ENCODE results near the gene HDGFL3.

The HDGFL3 gene

DNA sequence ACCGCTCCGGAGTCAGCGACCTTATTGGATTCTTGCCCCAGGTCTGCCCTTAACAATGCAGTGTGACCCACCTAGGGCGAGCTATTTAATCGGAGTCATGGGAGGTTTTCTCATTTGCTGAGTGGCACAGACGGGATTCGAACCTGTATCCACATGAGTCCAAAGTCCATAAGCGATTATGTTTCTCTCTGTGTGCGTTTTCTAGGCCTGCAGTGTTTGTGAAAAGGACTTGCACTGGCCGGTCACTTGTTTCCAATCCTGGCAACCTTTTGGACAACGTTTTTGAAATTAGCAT is 691 bp upstream of the HDGFL3 start:
- Histone ChIP-seq H4K91ac (ENCODE audit: low read length) (peak overlapping the region; percentile 82), H3K4me1 (ENCODE audit: control insufficient read depth, insufficient read depth, low read depth, low read length) (peaks cover 3% of the 10 kb centered on the region), H3K36me3 (ENCODE audit: control insufficient read depth in 1 of 2, insufficient read depth in 2 of 2, low read depth in 1 of 2, low read length in 2 of 2) (no peaks in the 10 kb centered on the region), H2AFZ (ENCODE audit: low read depth, low read length) (peak overlapping the region; percentile 93), H2BK5ac (ENCODE audit: low read depth, low read length, poor library complexity, severe bottlenecking) (peak overlapping the region; percentile 58), H2BK120ac (ENCODE audit: low read depth, low read length) (peak overlapping the region; percentile 71), H3K4me3 (ENCODE audit: insufficient read depth in 1 of 2, low read depth in 1 of 2, low read length in 2 of 2) (peak overlapping the region; percentile 81 to 85), H4K8ac (ENCODE audit: low read length) (peak overlapping the region; percentile 97), H3K9me3 (ENCODE audit: control insufficient read depth, low read length) (no peaks in the 10 kb centered on the region), H3K4me2 (ENCODE audit: low read length, poor library complexity, severe bottlenecking) (peak overlapping the region; percentile 73), H2BK12ac (ENCODE audit: low read length in 2 of 2) (peak overlapping the region in 1 of 2 experiments; percentile 74), H3K4ac (ENCODE audit: low read depth in 1 of 2, low read length in 2 of 2) (peak overlapping the region; percentile 35 to 84), H2BK15ac (ENCODE audit: low read depth, poor library complexity, severe bottlenecking) (peak overlapping the region; percentile 26), H3K27me3 (ENCODE audit: control insufficient read depth in 1 of 2, insufficient read depth in 1 of 2, low read length in 2 of 2) (no peaks in the 10 kb centered on the region), H3K23ac (ENCODE audit: low read length in 2 of 2) (peak overlapping the region in 1 of 2 experiments; percentile 32), H2AK5ac (ENCODE audit: low read length, severe bottlenecking) (no peak overlapping the region), H3K79me1 (replicated peaks; ENCODE audit: low read length, poor library complexity, severe bottlenecking) (no peaks in the 10 kb centered on the region), H3K9ac (ENCODE audit: low read length) (peak overlapping the region; percentile 82), H3K18ac (ENCODE audit: low read depth in 1 of 2, low read length in 2 of 2) (peak overlapping the region; percentile 91 to 98), H3K14ac (ENCODE audit: low read length in 2 of 2) (peak overlapping the region in 1 of 2 experiments; percentile 72), H3K27ac (ENCODE audit: low read length, poor library complexity, severe bottlenecking) (no peak overlapping the region)
- 19% methylated on average over 10 of the region's 11 CpGs for WGBS
- no peak for DNase-seq

- Histone ChIP-seq H3K27me3 (ENCODE audit: control insufficient read depth in 1 of 2, insufficient read depth in 1 of 2, low read length in 2 of 2) (no peaks in the 10 kb centered on the region), H3K4me2 (ENCODE audit: low read length, poor library complexity, severe bottlenecking) (peak overlapping the region; percentile 92), H2BK120ac (ENCODE audit: low read depth, low read length) (peak overlapping the region; percentile 89), H3K79me1 (replicated peaks; ENCODE audit: low read length, poor library complexity, severe bottlenecking) (no peaks in the 10 kb centered on the region), H2AFZ (ENCODE audit: low read depth, low read length) (peak overlapping the region; percentile 78), H3K14ac (ENCODE audit: low read length in 2 of 2) (peak overlapping the region; percentile 68 to 74), H2BK15ac (ENCODE audit: low read depth, poor library complexity, severe bottlenecking) (peak overlapping the region; percentile 90), H3K4ac (ENCODE audit: low read depth in 1 of 2, low read length in 2 of 2) (peak overlapping the region; percentile 71 to 91), H3K4me3 (ENCODE audit: insufficient read depth in 1 of 2, low read depth in 1 of 2, low read length in 2 of 2) (peak overlapping the region; percentile 85 to 88), H3K36me3 (ENCODE audit: control insufficient read depth in 1 of 2, insufficient read depth in 2 of 2, low read depth in 1 of 2, low read length in 2 of 2) (no peaks in the 10 kb centered on the region), H3K4me1 (ENCODE audit: control insufficient read depth, insufficient read depth, low read depth, low read length) (peaks cover 3% of the 10 kb centered on the region), H4K8ac (ENCODE audit: low read length) (peak overlapping the region; percentile 85), H3K27ac (ENCODE audit: low read length, poor library complexity, severe bottlenecking) (no peak overlapping the region), H3K23ac (ENCODE audit: low read length in 2 of 2) (peak overlapping the region; percentile 13 to 23), H3K18ac (ENCODE audit: low read depth in 1 of 2, low read length in 2 of 2) (peak overlapping the region; percentile 84 to 97), H2AK5ac (ENCODE audit: low read length, severe bottlenecking) (no peak overlapping the region), H2BK12ac (ENCODE audit: low read length in 2 of 2) (peak overlapping the region in 1 of 2 experiments; percentile 80), H4K91ac (ENCODE audit: low read length) (peak overlapping the region; percentile 86), H2BK5ac (ENCODE audit: low read depth, low read length, poor library complexity, severe bottlenecking) (peak overlapping the region; percentile 9), H3K9ac (ENCODE audit: low read length) (peak overlapping the region; percentile 92), H3K9me3 (ENCODE audit: control insufficient read depth, low read length) (no peaks in the 10 kb centered on the region)
- peak; percentile 49 for DNase-seq
- under 1% methylated on average over 44 of the region's 93 CpGs for WGBS
Measured at GRCh38 chr15:83207009-83207659, 489 bp downstream of the HDGFL3 start.

DNA sequence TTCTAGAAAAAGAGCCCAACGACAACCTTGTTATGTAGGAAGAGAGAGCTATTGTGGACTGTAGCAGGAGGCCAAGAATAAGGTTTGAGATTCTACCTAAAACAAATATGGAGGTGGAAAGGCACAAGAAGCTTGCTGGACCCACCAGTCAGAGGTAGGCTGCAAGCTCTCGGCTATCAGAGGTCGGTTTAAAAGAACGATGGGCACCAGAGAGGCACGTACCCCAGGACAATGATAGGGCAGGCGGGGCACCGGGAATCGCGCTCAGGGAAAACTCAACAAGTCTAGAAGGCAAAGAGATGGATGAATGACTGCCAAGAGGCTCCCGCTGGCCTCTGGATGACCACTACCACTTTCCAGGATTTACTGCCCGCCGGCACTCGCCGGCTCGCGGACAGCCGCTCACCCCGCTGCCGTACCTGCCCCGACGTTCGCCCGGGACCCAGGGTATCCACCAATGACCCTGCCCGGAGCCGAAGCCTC is 1.1 kb downstream of the HDGFL3 start:
- Histone ChIP-seq H3K18ac (ENCODE audit: low read depth in 1 of 2, low read length in 2 of 2) (peak overlapping the region; percentile 84 to 97), H3K4me3 (ENCODE audit: insufficient read depth in 1 of 2, low read depth in 1 of 2, low read length in 2 of 2) (peak overlapping the region; percentile 85 to 88), H3K36me3 (ENCODE audit: control insufficient read depth in 1 of 2, insufficient read depth in 2 of 2, low read depth in 1 of 2, low read length in 2 of 2) (no peaks in the 10 kb centered on the region), H3K4me2 (ENCODE audit: low read length, poor library complexity, severe bottlenecking) (peak overlapping the region; percentile 92), H3K14ac (ENCODE audit: low read length in 2 of 2) (peak overlapping the region in 1 of 2 experiments; percentile 68), H3K9me3 (ENCODE audit: control insufficient read depth, low read length) (no peaks in the 10 kb centered on the region), H2BK5ac (ENCODE audit: low read depth, low read length, poor library complexity, severe bottlenecking) (peak overlapping the region; percentile 9), H3K4ac (ENCODE audit: low read depth in 1 of 2, low read length in 2 of 2) (peak overlapping the region; percentile 71 to 91), H2AK5ac (ENCODE audit: low read length, severe bottlenecking) (no peak overlapping the region), H3K4me1 (ENCODE audit: control insufficient read depth, insufficient read depth, low read depth, low read length) (peaks cover 3% of the 10 kb centered on the region), H2BK120ac (ENCODE audit: low read depth, low read length) (peak overlapping the region; percentile 61), H3K27ac (ENCODE audit: low read length, poor library complexity, severe bottlenecking) (peak overlapping the region; percentile 66), H3K23ac (ENCODE audit: low read length in 2 of 2) (peak overlapping the region; percentile 13 to 14), H2BK15ac (ENCODE audit: low read depth, poor library complexity, severe bottlenecking) (peak overlapping the region; percentile 90), H3K79me1 (replicated peaks; ENCODE audit: low read length, poor library complexity, severe bottlenecking) (no peaks in the 10 kb centered on the region), H4K91ac (ENCODE audit: low read length) (peak overlapping the region; percentile 86), H4K8ac (ENCODE audit: low read length) (peak overlapping the region; percentile 85), H2AFZ (ENCODE audit: low read depth, low read length) (peak overlapping the region; percentile 78), H2BK12ac (ENCODE audit: low read length in 2 of 2) (peak overlapping the region in 1 of 2 experiments; percentile 80), H3K9ac (ENCODE audit: low read length) (peak overlapping the region; percentile 92), H3K27me3 (ENCODE audit: control insufficient read depth in 1 of 2, insufficient read depth in 1 of 2, low read length in 2 of 2) (no peaks in the 10 kb centered on the region)
- DNase-seq = peak; percentile 37
- WGBS = 1% methylated on average over 24 of the region's 25 CpGs

DNA sequence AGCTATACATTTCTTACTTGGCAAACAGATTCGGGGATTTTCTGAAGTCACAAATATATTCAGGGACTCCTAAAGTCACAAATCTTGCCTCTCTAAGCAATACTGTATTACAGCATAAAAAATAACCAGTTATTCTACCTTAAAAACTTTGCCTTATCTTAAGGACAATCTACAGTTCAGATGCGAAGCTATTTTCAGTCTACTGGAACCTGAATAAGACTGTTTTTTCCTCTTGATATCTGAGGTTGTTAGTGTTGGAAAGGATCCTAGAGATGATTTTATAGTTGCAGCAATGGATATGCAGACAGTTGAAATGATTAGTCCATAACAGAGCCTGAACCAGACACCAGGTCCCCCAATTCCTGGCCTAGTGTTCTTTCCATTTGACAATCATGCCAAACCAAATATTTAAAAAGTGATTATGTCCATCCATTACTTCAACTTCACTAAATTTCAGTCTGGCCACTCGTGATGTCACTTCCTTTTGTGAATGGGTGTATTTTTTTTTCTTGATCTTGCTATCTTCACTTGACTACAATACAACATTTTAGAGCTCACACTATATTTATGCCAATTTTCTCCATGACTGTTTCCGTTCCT is 1.8 kb downstream of the HDGFL3 start:
- H4K8ac ChIP-seq (ENCODE audit: low read length) = no peak overlapping the region
- WGBS = 43% methylated on average over 4 of the region's 4 CpGs

More for the DNA sequence above, 1.8 kb downstream of the HDGFL3 start:
- no peaks in the 10 kb centered on the region for H3K27me3 ChIP-seq (ENCODE audit: control insufficient read depth in 1 of 2, insufficient read depth in 1 of 2, low read length in 2 of 2)
- H3K18ac ChIP-seq (ENCODE audit: low read depth in 1 of 2, low read length in 2 of 2) = no peak overlapping the region
- no peak overlapping the region for H3K14ac ChIP-seq (ENCODE audit: low read length in 2 of 2)
- H3K4me2 ChIP-seq (ENCODE audit: low read length, poor library complexity, severe bottlenecking) = peak overlapping the region; percentile 57
- H3K4me3 ChIP-seq (ENCODE audit: insufficient read depth in 1 of 2, low read depth in 1 of 2, low read length in 2 of 2) = peak overlapping the region in 1 of 2 experiments; percentile 88
- no peaks in the 10 kb centered on the region for H3K79me1 ChIP-seq (replicated peaks; ENCODE audit: low read length, poor library complexity, severe bottlenecking)
- H3K23ac ChIP-seq (ENCODE audit: low read length in 2 of 2) = no peak overlapping the region
- peak overlapping the region; percentile 92 for H3K9ac ChIP-seq (ENCODE audit: low read length)
- no peak overlapping the region for H3K4ac ChIP-seq (ENCODE audit: low read depth in 1 of 2, low read length in 2 of 2)
- peaks cover 3% of the 10 kb centered on the region for H3K4me1 ChIP-seq (ENCODE audit: control insufficient read depth, insufficient read depth, low read depth, low read length)
- no peaks in the 10 kb centered on the region for H3K36me3 ChIP-seq (ENCODE audit: control insufficient read depth in 1 of 2, insufficient read depth in 2 of 2, low read depth in 1 of 2, low read length in 2 of 2)
- H3K9me3 ChIP-seq (ENCODE audit: control insufficient read depth, low read length) = no peaks in the 10 kb centered on the region
- H2AK5ac ChIP-seq (ENCODE audit: low read length, severe bottlenecking) = no peak overlapping the region
- H2BK12ac ChIP-seq (ENCODE audit: low read length in 2 of 2) = no peak overlapping the region
- no peak overlapping the region for H2AFZ ChIP-seq (ENCODE audit: low read depth, low read length)
- H4K91ac ChIP-seq (ENCODE audit: low read length) = no peak overlapping the region
- H2BK5ac ChIP-seq (ENCODE audit: low read depth, low read length, poor library complexity, severe bottlenecking) = no peak overlapping the region
- H3K27ac ChIP-seq (ENCODE audit: low read length, poor library complexity, severe bottlenecking) = no peak overlapping the region
- no peak overlapping the region for H2BK15ac ChIP-seq (ENCODE audit: low read depth, poor library complexity, severe bottlenecking)
- peak; percentile 41 for DNase-seq
- H2BK120ac ChIP-seq (ENCODE audit: low read depth, low read length) = no peak overlapping the region
